HG03520 (cell line): ENCODE results near the gene ACIN1.
A peak's percentile ranks its signal among the peaks of the same experiment; 100 is the strongest.

Experiments used
- ATAC-seq: cut with Tn5 transposase; IDR thresholded peaks from one replicate; pipeline ENCODE4 v1.9.1; 2021; ENCODE audit warnings: mild to moderate bottlenecking, moderate library complexity; ENCODE audit not compliant: unreplicated experiment

ACIN1 gene

DNA sequence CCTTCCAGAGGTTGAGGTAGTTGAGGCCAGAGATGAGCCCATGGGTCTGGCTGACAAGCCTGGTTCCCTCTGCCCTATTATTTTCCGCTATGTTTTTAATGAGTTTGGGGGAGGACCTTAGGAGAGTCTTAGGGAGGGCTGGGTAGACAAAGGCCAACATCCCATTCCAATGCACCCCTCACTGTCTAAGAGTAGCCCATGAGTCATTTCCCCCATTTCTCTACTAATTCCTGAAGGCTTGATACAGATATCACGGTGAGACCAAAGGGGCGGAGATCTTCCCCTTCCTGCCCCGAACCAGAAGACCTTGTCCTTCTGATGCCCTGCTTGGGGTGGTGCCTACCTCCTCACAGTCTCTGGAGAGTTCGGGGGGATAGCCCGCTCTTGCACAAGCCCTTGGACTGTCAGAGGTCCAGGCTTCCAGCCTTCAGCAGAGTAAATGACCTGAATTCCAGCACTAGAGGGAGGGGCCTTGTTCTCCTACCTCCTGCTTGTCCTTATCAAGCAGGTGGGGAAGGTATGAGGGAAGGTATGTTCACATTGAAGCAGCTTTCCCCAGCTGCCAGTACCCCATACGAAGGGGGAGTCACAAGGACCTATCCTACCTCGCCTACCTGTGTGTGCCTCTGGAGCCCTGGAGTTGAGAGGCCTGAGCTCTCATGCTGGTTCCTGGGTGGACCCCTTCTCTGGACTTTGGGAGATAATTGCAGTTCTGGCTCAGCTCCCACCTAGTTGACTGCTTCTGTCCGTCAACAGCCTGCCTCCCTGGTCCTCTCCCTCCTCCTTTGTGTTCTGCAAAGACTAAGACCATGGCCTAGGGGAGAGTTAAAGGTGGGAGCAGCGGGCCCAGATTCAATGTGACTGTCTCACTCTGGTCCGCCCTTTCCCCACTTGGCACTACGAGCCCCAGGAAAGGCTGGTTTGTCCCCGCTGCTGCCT is 49.2 kb downstream of the ACIN1 start:
- ATAC-seq, result no peak

GRCh38 chr14:23044840-23045239 is 50.1 kb downstream of the ACIN1 start:
- ATAC-seq, result no peak

DNA sequence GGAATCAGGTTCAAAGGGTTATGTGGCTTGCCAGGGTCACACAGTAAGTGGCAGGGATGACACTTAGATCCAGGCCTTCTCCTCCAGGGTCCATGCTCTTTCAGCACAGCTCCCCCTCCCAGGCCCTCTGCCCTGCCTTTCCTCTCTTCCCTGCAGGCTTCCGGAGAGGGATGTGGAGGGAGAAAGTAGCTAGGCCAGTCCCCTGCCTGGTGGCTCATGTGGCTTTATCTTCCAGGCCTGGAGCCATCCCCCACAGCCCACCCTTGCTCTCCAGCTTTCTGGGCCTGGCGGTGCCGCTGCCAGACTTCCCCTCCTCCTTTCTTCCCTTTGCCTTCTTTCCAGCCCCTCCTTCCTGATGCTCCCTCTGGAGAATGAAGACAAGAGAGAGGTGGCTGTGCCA is 51.2 kb downstream of the ACIN1 start:
- no peak for ATAC-seq

DNA sequence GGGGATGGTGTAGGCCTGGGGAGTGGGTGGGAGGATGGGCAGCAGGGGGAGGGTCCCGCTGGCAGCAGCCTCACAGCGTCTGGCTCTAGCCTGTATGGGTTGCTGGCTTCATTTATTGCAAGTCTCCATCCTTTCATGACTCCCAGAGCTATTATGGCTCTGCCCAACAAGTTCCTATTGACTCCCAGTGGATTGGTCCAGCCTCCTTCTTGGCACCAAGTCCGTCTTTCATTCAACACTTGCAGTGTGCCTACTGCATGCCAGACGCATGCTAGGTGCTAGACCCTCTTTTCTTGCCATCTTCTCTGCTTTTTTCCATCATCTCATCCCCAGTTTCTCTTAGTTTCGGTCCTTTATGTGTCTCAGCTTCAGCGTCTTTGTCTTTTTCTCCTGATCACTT is 51.8 kb downstream of the ACIN1 start:
- ATAC-seq, result no peak

DNA sequence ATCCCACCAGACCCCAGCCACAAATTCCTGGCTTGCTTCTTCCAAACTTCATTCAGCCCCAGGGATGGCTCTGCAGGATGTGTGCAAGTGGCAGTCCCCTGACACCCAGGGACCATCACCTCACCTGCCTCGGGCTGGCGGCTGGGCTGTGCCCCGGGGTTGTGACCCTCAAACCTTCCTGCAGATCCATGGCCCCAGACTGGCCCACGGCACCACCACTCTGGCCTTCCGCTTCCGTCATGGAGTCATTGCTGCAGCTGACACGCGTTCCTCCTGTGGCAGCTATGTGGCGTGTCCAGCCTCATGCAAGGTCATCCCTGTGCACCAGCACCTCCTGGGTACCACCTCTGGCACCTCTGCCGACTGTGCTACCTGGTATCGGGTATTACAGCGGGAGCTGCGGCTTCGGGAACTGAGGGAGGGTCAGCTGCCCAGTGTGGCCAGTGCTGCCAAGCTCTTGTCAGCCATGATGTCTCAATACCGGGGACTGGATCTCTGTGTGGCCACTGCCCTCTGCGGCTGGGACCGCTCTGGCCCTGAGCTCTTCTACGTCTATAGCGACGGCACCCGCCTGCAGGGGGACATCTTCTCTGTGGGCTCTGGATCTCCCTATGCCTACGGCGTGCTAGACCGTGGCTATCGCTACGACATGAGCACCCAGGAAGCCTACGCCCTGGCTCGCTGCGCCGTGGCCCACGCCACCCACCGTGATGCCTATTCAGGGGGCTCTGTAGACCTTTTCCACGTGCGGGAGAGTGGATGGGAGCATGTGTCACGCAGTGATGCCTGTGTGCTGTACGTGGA is 52.6 kb downstream of the ACIN1 start, which contains the start of gene PSMB11:
Gene PSMB11, plus strand, starts transcription at position 51 of the 804 bp plus-strand sequence. Its CDS starts 14 bp downstream, at position 65.
- no peak for ATAC-seq

GRCh38 chr14:23041729-23042128 is 53.2 kb downstream of the ACIN1 start:
- no peak for ATAC-seq

GRCh38 chr14:23040100-23040499 is 54.8 kb downstream of the ACIN1 start:
- no peak for ATAC-seq

DNA sequence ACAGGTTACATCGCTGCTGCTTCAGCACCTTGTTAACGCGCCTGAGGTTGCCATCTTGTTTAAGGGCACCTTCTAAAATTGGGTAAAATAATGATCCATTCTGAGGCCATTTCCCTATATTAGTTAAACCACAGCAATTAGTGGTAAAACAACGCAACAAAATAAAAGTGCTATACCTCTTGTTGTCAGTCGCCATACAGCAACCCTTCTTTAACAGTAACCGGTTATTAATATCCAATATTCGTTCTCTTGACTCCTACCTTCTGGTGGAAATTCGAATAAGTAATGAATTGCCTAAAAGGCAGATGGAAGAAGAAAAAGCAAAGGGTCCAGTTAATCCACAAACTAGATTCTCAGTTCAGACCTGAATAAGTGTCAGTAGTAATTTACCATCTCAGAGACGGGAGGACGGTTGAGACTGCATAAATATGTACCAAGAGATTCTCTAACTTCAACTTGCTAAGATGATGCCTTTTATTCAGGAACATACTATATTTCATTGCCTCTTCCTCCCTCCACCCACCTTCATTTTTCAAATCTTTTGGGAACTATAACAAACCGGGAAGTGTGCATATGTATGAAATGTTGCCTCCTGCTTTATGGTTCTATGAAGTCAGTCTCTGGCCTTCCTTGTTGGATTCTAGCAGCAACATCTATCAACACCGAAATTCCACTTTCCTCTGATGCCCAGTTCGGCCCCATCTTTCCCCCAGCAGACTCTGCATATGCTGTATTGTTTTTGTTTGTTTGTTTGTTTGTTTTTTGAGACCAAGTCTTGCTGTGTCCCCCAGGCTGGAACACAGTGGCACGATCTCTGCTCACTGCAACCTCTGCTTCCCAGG is 59.4 kb downstream of the ACIN1 start:
- no peak for ATAC-seq

GRCh38 chr14:23034498-23035302 is 60.2 kb downstream of the ACIN1 start, which contains the start of gene PSMB5:
PSMB5 (minus strand) TSS chr14:23034900; CDS start chr14:23034881, 19 bp downstream.
- peak; percentile 89 for ATAC-seq

DNA sequence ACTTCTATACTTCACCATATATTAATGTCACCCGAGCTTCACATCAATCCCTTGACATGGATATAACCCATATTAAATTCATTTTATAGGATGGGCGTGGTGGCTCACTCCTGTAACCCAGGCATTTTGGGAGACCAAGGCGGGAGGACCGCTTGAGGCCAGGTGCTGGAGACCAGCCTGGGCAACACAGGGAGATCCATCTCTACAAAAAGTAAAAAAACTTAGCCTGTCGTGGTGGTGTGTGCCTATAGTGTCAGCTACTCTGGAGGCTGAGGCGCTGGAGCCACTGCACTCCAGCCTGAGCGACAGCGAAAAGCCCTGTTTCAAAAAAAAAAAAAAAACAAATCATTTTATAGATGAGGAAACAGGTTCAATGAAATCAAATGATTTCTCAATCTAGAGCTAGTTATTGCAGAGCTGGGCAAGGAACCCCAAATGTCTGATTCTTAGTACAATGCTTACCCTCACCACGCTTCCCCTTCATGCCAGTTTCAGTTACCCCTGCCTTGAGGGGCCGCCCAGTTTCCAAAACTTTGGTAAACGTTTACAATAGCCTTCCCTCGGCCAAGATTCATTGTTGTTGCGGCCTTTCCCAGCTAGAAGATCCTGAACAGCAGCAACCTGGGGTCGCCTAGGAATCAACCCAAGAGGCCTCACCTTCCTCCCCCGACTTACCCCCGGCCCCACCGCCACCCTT is 61.0 kb downstream of the ACIN1 start:
- no peak for ATAC-seq

DNA sequence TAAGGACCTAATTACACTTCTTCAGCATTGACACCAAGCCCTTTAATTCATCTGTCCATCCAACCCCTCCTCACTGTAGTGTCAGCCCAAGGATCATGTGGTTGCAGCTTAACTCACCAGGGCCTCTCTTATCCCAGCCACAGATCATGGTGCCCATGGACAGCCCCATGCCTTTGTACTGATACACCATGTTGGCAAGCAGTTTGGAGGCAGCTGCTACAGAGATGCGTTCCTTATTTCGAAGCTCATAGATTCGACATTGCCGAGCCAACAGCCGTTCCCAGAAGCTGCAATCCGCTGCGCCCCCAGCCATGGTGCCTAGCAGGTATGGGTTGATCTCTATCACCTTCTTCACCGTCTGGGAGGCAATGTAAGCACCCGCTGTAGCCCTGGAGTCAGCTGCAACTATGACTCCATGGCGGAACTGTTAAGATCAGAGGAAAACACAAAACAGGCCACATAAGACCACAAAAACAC is 61.6 kb downstream of the ACIN1 start:
- no peak for ATAC-seq

DNA sequence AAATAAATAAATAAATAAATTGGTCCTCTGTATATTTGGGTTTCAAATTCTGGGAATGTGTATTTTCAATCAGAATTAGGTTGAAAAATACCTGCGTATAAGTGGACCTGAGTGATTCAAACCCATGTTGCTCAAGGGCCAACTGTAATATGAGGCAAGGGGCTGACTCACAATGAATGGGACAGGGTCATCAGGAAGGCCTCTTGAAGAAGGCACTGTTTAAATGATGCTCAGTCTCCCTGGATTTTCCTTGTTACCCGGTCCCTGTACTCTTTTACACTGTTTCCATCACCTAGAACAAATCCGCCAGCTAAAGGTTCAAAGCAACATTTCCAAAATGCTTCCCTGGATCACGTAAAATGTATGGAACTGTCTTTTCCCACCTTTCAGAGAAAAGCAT is 64.0 kb downstream of the ACIN1 start:
- no peak for ATAC-seq

- no peak for ATAC-seq
Observed at GRCh38 chr14:23028799-23029198, 66.1 kb downstream of the ACIN1 start.

DNA sequence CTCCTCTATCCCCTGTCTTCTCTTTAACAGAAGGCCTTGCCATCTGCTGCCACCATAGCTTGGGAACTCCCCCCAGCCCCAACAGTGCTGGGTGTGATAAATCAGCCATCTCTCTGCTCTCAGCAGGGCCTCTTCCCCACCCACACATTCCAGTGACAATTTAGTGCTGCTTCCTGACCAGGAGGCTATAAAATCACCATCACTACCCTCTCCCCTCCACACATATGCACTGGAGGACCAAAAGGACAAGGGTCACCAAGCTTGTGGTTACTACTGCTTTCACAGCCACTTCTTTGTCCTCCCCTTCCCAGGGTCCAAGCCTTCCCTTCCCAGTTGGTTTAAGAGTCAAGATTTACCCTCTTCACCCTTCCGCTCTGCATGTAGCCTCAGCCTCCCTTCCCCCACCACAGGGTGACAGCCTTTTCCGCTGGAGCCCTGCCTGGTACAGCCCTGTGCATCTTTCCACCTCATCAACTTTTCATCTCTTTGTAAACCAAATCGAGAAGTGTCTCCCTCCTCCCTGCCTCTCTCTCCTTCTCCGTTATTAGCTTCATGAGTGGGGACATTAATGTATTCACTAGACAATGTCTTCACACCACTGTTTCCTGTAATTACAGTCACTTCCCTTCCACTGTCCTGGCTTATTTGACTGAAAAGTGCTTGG is 69.7 kb downstream of the ACIN1 start:
- no peak for ATAC-seq

- no peak for ATAC-seq
Observed at GRCh38 chr14:23024612-23025075, 70.3 kb downstream of the ACIN1 start.

DNA sequence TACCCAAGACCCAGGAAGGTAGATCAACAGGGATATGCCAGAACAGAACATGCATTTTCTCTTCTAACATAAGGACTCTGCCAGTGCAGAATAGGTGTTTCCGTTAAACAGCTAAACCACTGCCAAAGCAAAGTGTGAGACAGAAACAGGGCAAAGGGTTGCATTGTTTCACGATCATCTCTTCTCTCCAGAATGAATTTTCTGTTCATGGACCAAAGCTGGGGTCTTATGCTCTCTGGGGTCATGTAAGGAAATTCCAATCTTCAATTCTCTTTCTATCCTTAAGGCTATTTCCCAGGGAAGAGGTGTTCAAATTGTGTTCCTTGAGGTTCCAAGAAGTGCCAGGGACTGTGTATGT is 71.2 kb downstream of the ACIN1 start:
- ATAC-seq, result no peak

DNA sequence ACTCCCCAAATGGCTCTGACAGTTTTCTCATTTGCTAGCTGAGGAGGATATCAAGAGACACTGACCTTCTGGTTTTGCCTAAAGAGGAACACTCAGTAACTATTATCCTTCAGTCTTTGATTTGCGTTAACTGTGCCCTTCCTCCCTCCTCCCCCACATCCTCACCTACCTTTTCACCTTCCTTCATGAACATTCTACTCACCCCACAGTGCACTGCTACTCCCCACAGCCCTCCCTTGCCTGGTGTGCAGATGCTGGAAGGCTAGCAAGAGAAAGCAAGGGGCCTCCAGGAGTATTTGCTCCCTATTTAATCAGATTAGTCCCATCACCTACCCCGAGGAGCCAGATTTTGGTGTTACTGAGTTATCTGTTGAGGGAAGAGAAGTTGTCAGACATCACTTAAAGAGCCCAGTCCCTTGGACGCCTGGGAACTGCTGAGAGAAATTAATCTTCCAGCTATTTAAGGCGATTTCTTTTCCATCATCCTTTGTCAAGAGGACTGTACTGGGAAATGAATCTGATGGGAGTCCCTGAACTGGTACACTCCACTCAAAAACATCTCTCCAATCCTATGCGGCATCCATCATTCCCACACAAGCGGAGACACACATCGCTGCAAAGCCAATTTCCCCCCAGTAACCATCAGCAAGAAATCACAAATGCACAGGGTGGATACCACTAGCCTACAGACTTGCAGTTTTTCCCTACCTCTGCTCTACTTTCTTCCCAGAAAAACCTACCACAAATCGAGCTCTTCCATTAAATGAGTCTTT is 71.7 kb downstream of the ACIN1 start:
- no peak for ATAC-seq

- no peak for ATAC-seq
Observed at GRCh38 chr14:23021889-23022442, 73.0 kb downstream of the ACIN1 start.
